ENCODE results near the gene BTBD6. TPM values are rescaled to one million over a fixed set of nuclear protein-coding genes. Genes with fewer than 3 reads are reported as not detected.
A peak's percentile ranks its signal among the peaks of the same experiment; 100 is the strongest.
"Not testable (repeated sequence)": the region's sequence is repeated elsewhere in the genome, so short reads cannot be mapped to it uniquely, and the experiment has no call there.

BTBD6 gene
- total and polyA plus RNA-seq, 8 donors: 32.7 to 52.6 (median 41.2) TPM

GRCh38 chr14:105271224-105271890 is 23.0 kb downstream of the BTBD6 start:
- no peaks in the 10 kb centered on the region for H3K27me3 ChIP-seq
- ATAC-seq (no peak), DNase-seq (no peak)
- no peaks in the 10 kb centered on the region for H3K9me3 ChIP-seq
- TF ChIP-seq CTCF (IDR thresholded peaks at IDR 0.05): no peak
- intact Hi-C loops (cut with DNase I): no loop called here
- H3K36me3 ChIP-seq: peaks cover 0 to 32% of the 10 kb centered on the region in 2 donors
- H3K4me3 ChIP-seq: no peak overlapping the region
- no peak overlapping the region for H3K27ac ChIP-seq
- H3K4me1 ChIP-seq: no peaks in the 10 kb centered on the region

- no peak for TF ChIP-seq CTCF (IDR thresholded peaks at IDR 0.05)
- H3K27me3 ChIP-seq: no peaks in the 10 kb centered on the region
- H3K4me1 ChIP-seq: peaks cover 0 to 1% of the 10 kb centered on the region in 2 donors
- no peaks in the 10 kb centered on the region for H3K9me3 ChIP-seq
- ATAC-seq (peak; percentile 62), DNase-seq (peak in 1 of 4 donors; percentile 37)
- intact Hi-C loops (cut with DNase I): no loop called here
- peaks cover 0 to 30% of the 10 kb centered on the region in 2 donors for H3K36me3 ChIP-seq
- H3K27ac ChIP-seq: peak overlapping the region in 1 of 2 donors; percentile 34
- H3K4me3 ChIP-seq: no peak overlapping the region
These were observed 24.3 kb downstream of the BTBD6 start for GRCh38 chr14:105272623-105273022.

- Histone ChIP-seq H3K4me1 (peaks cover 0 to 3% of the 10 kb centered on the region in 2 donors), H3K9me3 (no peaks in the 10 kb centered on the region), H3K27me3 (no peaks in the 10 kb centered on the region), H3K4me3 (no peak overlapping the region), H3K27ac (peak overlapping the region in 1 of 2 donors; percentile 34), H3K36me3 (peaks cover 0 to 25% of the 10 kb centered on the region in 2 donors)
- DNase-seq (peak in 3 of 4 donors; percentile 18 to 72 (median 61)), ATAC-seq (peak; percentile 91)
- intact Hi-C loops (cut with DNase I): no loop called here
- no peak for TF ChIP-seq CTCF (IDR thresholded peaks at IDR 0.05)
These were observed 24.7 kb downstream of the BTBD6 start for GRCh38 chr14:105273062-105273461.

- H3K4me1 ChIP-seq: peaks cover 0 to 3% of the 10 kb centered on the region in 2 donors
- H3K27ac ChIP-seq: no peak overlapping the region
- no peaks in the 10 kb centered on the region for H3K27me3 ChIP-seq
- no peak overlapping the region for H3K4me3 ChIP-seq
- no peaks in the 10 kb centered on the region for H3K9me3 ChIP-seq
- DNase-seq: no peak
- peaks cover 0 to 9% of the 10 kb centered on the region in 2 donors for H3K36me3 ChIP-seq
- TF ChIP-seq CTCF (IDR thresholded peaks at IDR 0.05): no peak
- intact Hi-C loops (cut with DNase I): no loop called here
- ATAC-seq: no peak
These were observed 26.3 kb downstream of the BTBD6 start for GRCh38 chr14:105274637-105275036.

GRCh38 chr14:105275267-105275946 is 27.1 kb downstream of the BTBD6 start:
- peaks cover 0 to 6% of the 10 kb centered on the region in 2 donors for H3K36me3 ChIP-seq
- DNase-seq: no peak
- H3K27ac ChIP-seq: peak overlapping the region in 1 of 2 donors; percentile 33
- no peaks in the 10 kb centered on the region for H3K9me3 ChIP-seq
- peak; percentile 23 for ATAC-seq
- H3K4me1 ChIP-seq: peaks cover 0 to 3% of the 10 kb centered on the region in 2 donors
- no peak for TF ChIP-seq CTCF (IDR thresholded peaks at IDR 0.05)
- no peak overlapping the region for H3K4me3 ChIP-seq
- intact Hi-C loops (cut with DNase I): no loop called here
- no peaks in the 10 kb centered on the region for H3K27me3 ChIP-seq

GRCh38 chr14:105277448-105277847 is 29.1 kb downstream of the BTBD6 start:
- H3K27ac ChIP-seq; H3K9me3 ChIP-seq; ATAC-seq; H3K36me3 ChIP-seq; intact Hi-C loops (cut with DNase I); H3K27me3 ChIP-seq; H3K4me1 ChIP-seq; H3K4me3 ChIP-seq: not testable (repeated sequence)
- DNase-seq: peak in 1 of 4 donors; percentile 32

Measured in left lung (tissue), 10 donors.